GM23338 (cell line): ENCODE results near the gene EPB41L5.
A peak's percentile ranks its signal among the peaks of the same experiment; 100 is the strongest.
"Not testable (repeated sequence)": the region's sequence is repeated elsewhere in the genome, so short reads cannot be mapped to it uniquely, and the experiment has no call there.

ENCODE experiments used
- CREB1 ChIP-seq: fragments of 250-450 bp; sonication (Bioruptor Pico); IDR thresholded peaks from 2 replicates; pipeline ENCODE4 v1.5.0; 2020; ENCODE audit warnings: low read depth, mild to moderate bottlenecking, moderate library complexity
- EZH2 ChIP-seq: fragments of 200-600 bp; sonication (generic); IDR thresholded peaks from one replicate; pipeline ENCODE4 v1.8.0; 2017; ENCODE audit warnings: antibody characterized with exemption, mild to moderate bottlenecking, low read depth; ENCODE audit not compliant: unreplicated experiment
- EZH2phosphoT487 ChIP-seq: fragments of 200-600 bp; sonication (generic); IDR thresholded peaks from one replicate; pipeline ENCODE4 v1.8.1; 2018; ENCODE audit warnings: antibody characterized with exemption; ENCODE audit not compliant: unreplicated experiment
- JUNB ChIP-seq: IDR thresholded peaks from one replicate; pipeline ENCODE4 v1.6.1; 2016; ENCODE audit warnings: antibody characterized with exemption; ENCODE audit not compliant: unreplicated experiment
- NANOG ChIP-seq: IDR thresholded peaks from 2 replicates; pipeline ENCODE4 v1.6.1; 2016; ENCODE audit warnings: antibody characterized with exemption, borderline replicate concordance
- POLR2AphosphoS5 ChIP-seq: IDR thresholded peaks from 2 replicates; pipeline ENCODE4 v1.6.1; 2016; ENCODE audit warnings: antibody characterized with exemption, low read depth
- REST ChIP-seq: IDR thresholded peaks from one replicate; pipeline ENCODE4 v1.6.1; 2018; ENCODE audit warnings: antibody characterized with exemption; ENCODE audit not compliant: unreplicated experiment
- STAT1 ChIP-seq: IDR thresholded peaks from one replicate; pipeline ENCODE4 v1.6.1; 2016; ENCODE audit warnings: antibody characterized with exemption; ENCODE audit not compliant: unreplicated experiment
- ZNF114 ChIP-seq: fragments of 250-450 bp; sonication (Bioruptor Pico); IDR thresholded peaks from 2 replicates; pipeline ENCODE4 v1.5.0; 2020; ENCODE audit warnings: mild to moderate bottlenecking, moderate library complexity
- ZNF331 ChIP-seq: fragments of 250-450 bp; sonication (Bioruptor Pico); IDR thresholded peaks from 2 replicates; pipeline ENCODE4 v1.5.0; 2020; ENCODE audit warnings: low read depth, mild to moderate bottlenecking, moderate library complexity
- ZNF462 ChIP-seq: fragments of 250-450 bp; sonication (Bioruptor Pico); IDR thresholded peaks from 2 replicates; pipeline ENCODE4 v1.5.0; 2020; ENCODE audit warnings: mild to moderate bottlenecking, moderate library complexity
- TF ChIP-seq, protein P1 (sequence below), 2 experiments: fragments of 200-600 bp in 1 of 2; sonication (generic) in 1 of 2; conservative IDR thresholded peaks; 2 replicates each; pipeline versions ENCODE4 v1.5.1 to v1.6.1; 2016 to 2017; ENCODE audit warnings: antibody characterized with exemption in 2 of 2, low read depth in 2 of 2, mild to moderate bottlenecking in 2 of 2, moderate library complexity in 1 of 2
- TF ChIP-seq, protein P2 (sequence below): IDR thresholded peaks from 2 replicates; pipeline ENCODE4 v1.6.1; 2016; ENCODE audit warnings: antibody characterized with exemption

- TF ChIP-seq, protein P1, sequence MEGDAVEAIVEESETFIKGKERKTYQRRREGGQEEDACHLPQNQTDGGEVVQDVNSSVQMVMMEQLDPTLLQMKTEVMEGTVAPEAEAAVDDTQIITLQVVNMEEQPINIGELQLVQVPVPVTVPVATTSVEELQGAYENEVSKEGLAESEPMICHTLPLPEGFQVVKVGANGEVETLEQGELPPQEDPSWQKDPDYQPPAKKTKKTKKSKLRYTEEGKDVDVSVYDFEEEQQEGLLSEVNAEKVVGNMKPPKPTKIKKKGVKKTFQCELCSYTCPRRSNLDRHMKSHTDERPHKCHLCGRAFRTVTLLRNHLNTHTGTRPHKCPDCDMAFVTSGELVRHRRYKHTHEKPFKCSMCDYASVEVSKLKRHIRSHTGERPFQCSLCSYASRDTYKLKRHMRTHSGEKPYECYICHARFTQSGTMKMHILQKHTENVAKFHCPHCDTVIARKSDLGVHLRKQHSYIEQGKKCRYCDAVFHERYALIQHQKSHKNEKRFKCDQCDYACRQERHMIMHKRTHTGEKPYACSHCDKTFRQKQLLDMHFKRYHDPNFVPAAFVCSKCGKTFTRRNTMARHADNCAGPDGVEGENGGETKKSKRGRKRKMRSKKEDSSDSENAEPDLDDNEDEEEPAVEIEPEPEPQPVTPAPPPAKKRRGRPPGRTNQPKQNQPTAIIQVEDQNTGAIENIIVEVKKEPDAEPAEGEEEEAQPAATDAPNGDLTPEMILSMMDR (conservative IDR thresholded peaks at IDR 0.05; ENCODE audit: low read depth in 2 of 2), result 0 out of 4 replicates have a peak, but pooled peaks of 1 of the 2 experiments have one; percentile 9
- TF ChIP-seq EZH2phosphoT487; CREB1; JUNB; EZH2; ZNF462 (CRISPR knock-in tag); ZNF331 (CRISPR knock-in tag); REST; ZNF114; STAT1; NANOG: not testable (repeated sequence)
- 0 out of 2 replicates have a peak, but pooled peaks have one; percentile 36 for TF ChIP-seq POLR2AphosphoS5
- TF ChIP-seq, protein P2, sequence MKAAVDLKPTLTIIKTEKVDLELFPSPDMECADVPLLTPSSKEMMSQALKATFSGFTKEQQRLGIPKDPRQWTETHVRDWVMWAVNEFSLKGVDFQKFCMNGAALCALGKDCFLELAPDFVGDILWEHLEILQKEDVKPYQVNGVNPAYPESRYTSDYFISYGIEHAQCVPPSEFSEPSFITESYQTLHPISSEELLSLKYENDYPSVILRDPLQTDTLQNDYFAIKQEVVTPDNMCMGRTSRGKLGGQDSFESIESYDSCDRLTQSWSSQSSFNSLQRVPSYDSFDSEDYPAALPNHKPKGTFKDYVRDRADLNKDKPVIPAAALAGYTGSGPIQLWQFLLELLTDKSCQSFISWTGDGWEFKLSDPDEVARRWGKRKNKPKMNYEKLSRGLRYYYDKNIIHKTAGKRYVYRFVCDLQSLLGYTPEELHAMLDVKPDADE, result not testable (repeated sequence)
Observed at GRCh38 chr2:119996896-119997891, 15.7 kb upstream of the EPB41L5 start.
